ENCODE measurements around the gene IER3IP1. TPM values are rescaled to one million over a fixed set of nuclear protein-coding genes. Genes with fewer than 3 reads are reported as not detected.

Gene IER3IP1
- polyA plus RNA-seq, 1 donor (not counting 4 experiments of a cell fraction or from before 2014, with no cell fraction given), result 17.5 TPM

- H2AFZ ChIP-seq (ENCODE audit: control insufficient read depth, low read length), result no peak overlapping the region
- H3K27me3 ChIP-seq (ENCODE audit: control insufficient read depth, extremely low read depth, insufficient read depth, low read length), result no peaks in the 10 kb centered on the region
- H3K9ac ChIP-seq (ENCODE audit: control insufficient read depth, extremely low read depth, insufficient read depth, low read length), result no peak overlapping the region
- H3K27ac ChIP-seq (ENCODE audit: control insufficient read depth, insufficient read depth, low read length), result no peak overlapping the region
- H3K9me3 ChIP-seq (ENCODE audit: control insufficient read depth, low read depth, low read length), result no peaks in the 10 kb centered on the region
- no peaks in the 10 kb centered on the region for H4K20me1 ChIP-seq (ENCODE audit: control insufficient read depth, extremely low read depth, insufficient read depth, low read length)
- H3K36me3 ChIP-seq (ENCODE audit: control insufficient read depth in 2 of 2, extremely low read depth in 1 of 2, insufficient read depth in 2 of 2, low read length in 2 of 2), result no peaks in the 10 kb centered on the region
- no peaks in the 10 kb centered on the region for H3K9me1 ChIP-seq (ENCODE audit: control insufficient read depth, extremely low read depth, insufficient read depth, low read length)
- no peak for TF ChIP-seq EZH2 (IDR thresholded peaks at IDR 0.05; ENCODE audit: low read length)
- TF ChIP-seq, protein P1, sequence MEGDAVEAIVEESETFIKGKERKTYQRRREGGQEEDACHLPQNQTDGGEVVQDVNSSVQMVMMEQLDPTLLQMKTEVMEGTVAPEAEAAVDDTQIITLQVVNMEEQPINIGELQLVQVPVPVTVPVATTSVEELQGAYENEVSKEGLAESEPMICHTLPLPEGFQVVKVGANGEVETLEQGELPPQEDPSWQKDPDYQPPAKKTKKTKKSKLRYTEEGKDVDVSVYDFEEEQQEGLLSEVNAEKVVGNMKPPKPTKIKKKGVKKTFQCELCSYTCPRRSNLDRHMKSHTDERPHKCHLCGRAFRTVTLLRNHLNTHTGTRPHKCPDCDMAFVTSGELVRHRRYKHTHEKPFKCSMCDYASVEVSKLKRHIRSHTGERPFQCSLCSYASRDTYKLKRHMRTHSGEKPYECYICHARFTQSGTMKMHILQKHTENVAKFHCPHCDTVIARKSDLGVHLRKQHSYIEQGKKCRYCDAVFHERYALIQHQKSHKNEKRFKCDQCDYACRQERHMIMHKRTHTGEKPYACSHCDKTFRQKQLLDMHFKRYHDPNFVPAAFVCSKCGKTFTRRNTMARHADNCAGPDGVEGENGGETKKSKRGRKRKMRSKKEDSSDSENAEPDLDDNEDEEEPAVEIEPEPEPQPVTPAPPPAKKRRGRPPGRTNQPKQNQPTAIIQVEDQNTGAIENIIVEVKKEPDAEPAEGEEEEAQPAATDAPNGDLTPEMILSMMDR (optimal IDR thresholded peaks at IDR 0.05 in 1 of 3, IDR thresholded peaks at IDR 0.05 in 1 of 3, conservative IDR thresholded peaks at IDR 0.05 in 1 of 3; ENCODE audit: extremely low read depth in 1 of 3, insufficient read depth in 2 of 3, low read length in 3 of 3), result no peak
- FAIRE-seq (no peak), DNase-seq (ENCODE audit: low read depth, low spot score) (no peak)
- no peaks in the 10 kb centered on the region for H3K79me2 ChIP-seq (ENCODE audit: control insufficient read depth, insufficient read depth, low read length)
- dilution Hi-C loops (cut with MboI; ENCODE audit: extremely low pct_ligation_motif_present, low sequenced_read_pairs), result loop anchor here (5.0 kb wide), 1 partner anchor 75 kb away; no protein-coding TSS in a partner anchor
- no peak overlapping the region for H3K4me2 ChIP-seq (ENCODE audit: control insufficient read depth, extremely low read depth, insufficient read depth, low read depth, low read length)
- H3K4me1 ChIP-seq (ENCODE audit: control insufficient read depth, extremely low read depth, insufficient read depth, low read length), result no peaks in the 10 kb centered on the region
- no peak overlapping the region for H3K4me3 ChIP-seq (ENCODE audit: control insufficient read depth in 2 of 3, extremely low read depth in 1 of 3, insufficient read depth in 2 of 3, low read depth in 1 of 3, low read length in 3 of 3)
These were observed 15.8 kb upstream of the IER3IP1 start for GRCh38 chr18:47191961-47192360.

DNA sequence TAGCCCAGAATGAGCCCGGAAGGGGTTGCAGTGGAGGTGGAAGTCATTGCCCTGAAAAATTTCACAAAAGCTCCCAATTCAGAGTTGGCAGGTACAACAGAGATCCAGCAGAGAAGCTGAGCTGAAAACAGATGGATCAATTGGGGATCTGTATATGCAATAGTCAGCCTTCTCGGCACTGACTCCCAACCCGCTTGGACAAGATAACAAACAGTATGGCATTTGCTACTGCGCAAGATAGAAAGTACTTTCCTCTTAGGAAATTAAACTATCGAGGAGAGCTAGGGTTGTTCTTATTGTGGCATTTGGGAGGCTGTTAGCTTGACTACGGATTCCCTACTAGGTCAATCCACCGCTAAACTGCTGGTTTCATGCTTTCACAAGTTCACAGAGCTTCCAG lies 11.6 kb upstream of the IER3IP1 start:
- FAIRE-seq (no peak), DNase-seq (ENCODE audit: low read depth, low spot score) (no peak)
- H3K4me3 ChIP-seq (ENCODE audit: control insufficient read depth in 2 of 3, extremely low read depth in 1 of 3, insufficient read depth in 2 of 3, low read depth in 1 of 3, low read length in 3 of 3), result no peak overlapping the region
- H3K27me3 ChIP-seq (ENCODE audit: control insufficient read depth, extremely low read depth, insufficient read depth, low read length), result no peaks in the 10 kb centered on the region
- no peak overlapping the region for H3K9ac ChIP-seq (ENCODE audit: control insufficient read depth, extremely low read depth, insufficient read depth, low read length)
- no peaks in the 10 kb centered on the region for H3K79me2 ChIP-seq (ENCODE audit: control insufficient read depth, insufficient read depth, low read length)
- no peaks in the 10 kb centered on the region for H3K9me3 ChIP-seq (ENCODE audit: control insufficient read depth, low read depth, low read length)
- no peaks in the 10 kb centered on the region for H4K20me1 ChIP-seq (ENCODE audit: control insufficient read depth, extremely low read depth, insufficient read depth, low read length)
- no peaks in the 10 kb centered on the region for H3K9me1 ChIP-seq (ENCODE audit: control insufficient read depth, extremely low read depth, insufficient read depth, low read length)
- H3K4me2 ChIP-seq (ENCODE audit: control insufficient read depth, extremely low read depth, insufficient read depth, low read depth, low read length), result no peak overlapping the region
- dilution Hi-C loops (cut with MboI; ENCODE audit: extremely low pct_ligation_motif_present, low sequenced_read_pairs), result no loop called here
- H3K36me3 ChIP-seq (ENCODE audit: control insufficient read depth in 2 of 2, extremely low read depth in 1 of 2, insufficient read depth in 2 of 2, low read length in 2 of 2), result no peaks in the 10 kb centered on the region
- no peaks in the 10 kb centered on the region for H3K4me1 ChIP-seq (ENCODE audit: control insufficient read depth, extremely low read depth, insufficient read depth, low read length)
- no peak overlapping the region for H2AFZ ChIP-seq (ENCODE audit: control insufficient read depth, low read length)
- TF ChIP-seq, protein P1 (optimal IDR thresholded peaks at IDR 0.05 in 1 of 3, IDR thresholded peaks at IDR 0.05 in 1 of 3, conservative IDR thresholded peaks at IDR 0.05 in 1 of 3; ENCODE audit: extremely low read depth in 1 of 3, insufficient read depth in 2 of 3, low read length in 3 of 3), result no peak
- TF ChIP-seq EZH2 (IDR thresholded peaks at IDR 0.05; ENCODE audit: low read length), result no peak
- no peak overlapping the region for H3K27ac ChIP-seq (ENCODE audit: control insufficient read depth, insufficient read depth, low read length)
